ENCODE results near the gene HMGCLL1.

Gene HMGCLL1

GRCh38 chr6:55447891-55448290 lies 131.1 kb downstream of the HMGCLL1 start:
- no peak for DNase-seq
- TF ChIP-seq GATA1 (IDR thresholded peaks at IDR 0.05; ENCODE audit: low read depth, low read length) (no peak), POLR2A (IDR thresholded peaks at IDR 0.05; ENCODE audit: low read length) (no peak)

GRCh38 chr6:55445648-55446204 lies 133.3 kb downstream of the HMGCLL1 start:
- TF ChIP-seq GATA1 (IDR thresholded peaks at IDR 0.05; ENCODE audit: low read depth, low read length), result no peak
- no peak for TF ChIP-seq POLR2A (IDR thresholded peaks at IDR 0.05; ENCODE audit: low read length)

GRCh38 chr6:55443238-55444134 lies 135.5 kb downstream of the HMGCLL1 start:
- TF ChIP-seq GATA1 (IDR thresholded peaks at IDR 0.05; ENCODE audit: low read depth, low read length) (no peak), POLR2A (IDR thresholded peaks at IDR 0.05; ENCODE audit: low read length) (no peak)
- no peak for DNase-seq

More at GRCh38 chr6:55445648-55446204, 133.3 kb downstream of the HMGCLL1 start:
- peak; percentile 8 to 31 for DNase-seq

- TF ChIP-seq GATA1 (IDR thresholded peaks at IDR 0.05; ENCODE audit: low read depth, low read length), result no peak
- TF ChIP-seq POLR2A (IDR thresholded peaks at IDR 0.05; ENCODE audit: low read length), result no peak
- no peak for DNase-seq
Measured at GRCh38 chr6:55438203-55438602, 140.8 kb downstream of the HMGCLL1 start.

- no peak for TF ChIP-seq GATA1 (IDR thresholded peaks at IDR 0.05; ENCODE audit: low read depth, low read length)
- DNase-seq, result no peak
Measured at GRCh38 chr6:55437141-55437540, 141.9 kb downstream of the HMGCLL1 start.

GRCh38 chr6:55433446-55434130 lies 145.4 kb downstream of the HMGCLL1 start:
- TF ChIP-seq POLR2A (IDR thresholded peaks at IDR 0.05; ENCODE audit: low read length) (no peak), GATA1 (IDR thresholded peaks at IDR 0.05; ENCODE audit: low read depth, low read length) (no peak)
- no peak for DNase-seq

GRCh38 chr6:55423933-55424332 lies 155.1 kb downstream of the HMGCLL1 start:
- TF ChIP-seq GATA1 (IDR thresholded peaks at IDR 0.05; ENCODE audit: low read depth, low read length) (no peak), POLR2A (IDR thresholded peaks at IDR 0.05; ENCODE audit: low read length) (no peak)
- no peak for DNase-seq

GRCh38 chr6:55410674-55411073 lies 168.3 kb downstream of the HMGCLL1 start:
- TF ChIP-seq GATA1 (IDR thresholded peaks at IDR 0.05; ENCODE audit: low read depth, low read length) (no peak), POLR2A (IDR thresholded peaks at IDR 0.05; ENCODE audit: low read length) (no peak)

GRCh38 chr6:55405474-55406235 lies 173.3 kb downstream of the HMGCLL1 start:
- no peak for DNase-seq
- TF ChIP-seq GATA1 (IDR thresholded peaks at IDR 0.05; ENCODE audit: low read depth, low read length), result no peak
- TF ChIP-seq POLR2A (IDR thresholded peaks at IDR 0.05; ENCODE audit: low read length), result no peak

More at GRCh38 chr6:55410674-55411073, 168.3 kb downstream of the HMGCLL1 start:
- DNase-seq, result no peak

- TF ChIP-seq POLR2A (IDR thresholded peaks at IDR 0.05; ENCODE audit: low read length), result no peak
- TF ChIP-seq GATA1 (IDR thresholded peaks at IDR 0.05; ENCODE audit: low read depth, low read length), result no peak
- no peak for DNase-seq
Measured at GRCh38 chr6:55399351-55399750, 179.6 kb downstream of the HMGCLL1 start.

- TF ChIP-seq GATA1 (IDR thresholded peaks at IDR 0.05; ENCODE audit: low read depth, low read length) (no peak), POLR2A (IDR thresholded peaks at IDR 0.05; ENCODE audit: low read length) (no peak)
- DNase-seq, result no peak
Measured at GRCh38 chr6:55397986-55398385, 181.0 kb downstream of the HMGCLL1 start.

GRCh38 chr6:55395871-55396270 lies 183.1 kb downstream of the HMGCLL1 start:
- TF ChIP-seq POLR2A (IDR thresholded peaks at IDR 0.05; ENCODE audit: low read length), result no peak
- TF ChIP-seq GATA1 (IDR thresholded peaks at IDR 0.05; ENCODE audit: low read depth, low read length), result no peak
- DNase-seq, result no peak

GRCh38 chr6:55388211-55388610 lies 190.8 kb downstream of the HMGCLL1 start:
- DNase-seq, result no peak
- TF ChIP-seq POLR2A (IDR thresholded peaks at IDR 0.05; ENCODE audit: low read length) (no peak), GATA1 (IDR thresholded peaks at IDR 0.05; ENCODE audit: low read depth, low read length) (no peak)

Measured in erythroblast (primary cell).